ENCODE measurements around the gene PPP1R1B.

Gene PPP1R1B

GRCh38 chr17:39683295-39683939 is 56.7 kb downstream of the PPP1R1B start:
- H3K4me3 ChIP-seq (ENCODE audit: low read depth, low read length): no peak overlapping the region
- H2AFZ ChIP-seq (ENCODE audit: low read length, unreplicated experiment): no peak overlapping the region
- no peaks in the 10 kb centered on the region for H3K27me3 ChIP-seq (ENCODE audit: insufficient read depth, low read length)
- H3K4me1 ChIP-seq (ENCODE audit: control insufficient read depth, insufficient read depth, low read length, unreplicated experiment): peaks cover 4% of the 10 kb centered on the region
- no peaks in the 10 kb centered on the region for H3K36me3 ChIP-seq (ENCODE audit: insufficient read depth, low read length)
- H3K27ac ChIP-seq (ENCODE audit: low read depth, low read length): no peak overlapping the region
- no peaks in the 10 kb centered on the region for H3K79me2 ChIP-seq (ENCODE audit: control insufficient read depth, insufficient read depth, low read length, unreplicated experiment)

- H3K27me3 ChIP-seq (ENCODE audit: insufficient read depth, low read length): no peaks in the 10 kb centered on the region
- H3K27ac ChIP-seq (ENCODE audit: low read depth, low read length): no peak overlapping the region
- H3K4me3 ChIP-seq (ENCODE audit: low read depth, low read length): no peak overlapping the region
- no peaks in the 10 kb centered on the region for H3K79me2 ChIP-seq (ENCODE audit: control insufficient read depth, insufficient read depth, low read length, unreplicated experiment)
- H3K36me3 ChIP-seq (ENCODE audit: insufficient read depth, low read length): no peaks in the 10 kb centered on the region
- peaks cover 13% of the 10 kb centered on the region for H3K4me1 ChIP-seq (ENCODE audit: control insufficient read depth, insufficient read depth, low read length, unreplicated experiment)
- H2AFZ ChIP-seq (ENCODE audit: low read length, unreplicated experiment): no peak overlapping the region
These were observed 57.8 kb downstream of the PPP1R1B start for GRCh38 chr17:39684369-39685192.
